NT2/D1 (cell line): Measurements from ENCODE around the gene MAP2.

Experiments
- SUZ12 ChIP-seq: IDR thresholded peaks from 2 replicates; pipeline ENCODE4 v1.6.1; 2011; ENCODE audit not compliant: insufficient read length, insufficient read depth; ENCODE audit errors: extremely low read depth
- ZNF274 ChIP-seq: IDR thresholded peaks from 2 replicates; pipeline ENCODE4 v1.6.1; 2011; ENCODE audit warnings: mild to moderate bottlenecking, low read depth, low read length

DNA sequence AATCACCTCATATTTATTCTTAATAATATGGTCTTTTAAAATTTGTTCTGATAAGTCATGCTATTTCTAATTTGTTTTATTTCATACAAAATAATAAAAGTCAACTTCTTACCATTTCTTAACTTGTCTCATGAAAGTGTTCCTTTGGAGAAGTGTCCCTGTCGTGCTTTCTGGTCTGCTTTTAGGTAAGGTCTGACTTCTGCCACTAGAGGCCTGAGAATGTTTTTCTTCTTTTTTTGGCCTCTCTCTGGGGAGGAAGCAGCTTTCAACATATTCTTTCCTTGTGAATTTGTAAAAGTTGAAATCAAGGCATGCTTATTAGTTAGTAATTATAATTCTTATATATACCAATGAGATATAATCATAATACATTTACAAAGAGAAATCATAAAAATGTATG lies 39.4 kb downstream of the MAP2 start:
- TF ChIP-seq SUZ12 (no peak), ZNF274 (no peak)
